NCI-H2227 treated with DMSO at 0.1 percent for 48 hours (cell line): ENCODE measurements around the gene PHLDB3.
A peak's percentile ranks its signal among the peaks of the same experiment; 100 is the strongest.
"Not testable (repeated sequence)": the region's sequence is repeated elsewhere in the genome, so short reads cannot be mapped to it uniquely, and the experiment has no call there.

Source experiments
- DNase-seq: peaks from one replicate; lab custom pipeline; 2025; lab: John Stamatoyannopoulos, UW

PHLDB3 gene

GRCh38 chr19:43504426-43505185 is at the start of gene PHLDB3:
Gene PHLDB3 (minus strand): TSS chr19:43504746. CDS start chr19:43504118, 628 bp downstream.
- DNase-seq = no peak

- no peak for DNase-seq
Observed at GRCh38 chr19:43553656-43554055, 49.1 kb upstream of the PHLDB3 start.

- DNase-seq = no peak
Observed at GRCh38 chr19:43552616-43553015, 48.1 kb upstream of the PHLDB3 start.

GRCh38 chr19:43552198-43552450 is 47.6 kb upstream of the PHLDB3 start:
- DNase-seq = no peak

GRCh38 chr19:43551399-43552197 is 47.1 kb upstream of the PHLDB3 start:
- DNase-seq = no peak

- no peak for DNase-seq
Observed at GRCh38 chr19:43548706-43549105, 44.2 kb upstream of the PHLDB3 start.

- DNase-seq = not testable (repeated sequence)
Observed at GRCh38 chr19:43547926-43548325, 43.4 kb upstream of the PHLDB3 start.

- no peak for DNase-seq
Observed at GRCh38 chr19:43546581-43546980, 42.0 kb upstream of the PHLDB3 start.

- DNase-seq = no peak
Observed at GRCh38 chr19:43545981-43546380, 41.4 kb upstream of the PHLDB3 start.

GRCh38 chr19:43545276-43545675 is 40.7 kb upstream of the PHLDB3 start:
- DNase-seq = no peak

- no peak for DNase-seq
Observed at GRCh38 chr19:43544077-43544476, 39.5 kb upstream of the PHLDB3 start.

GRCh38 chr19:43541920-43542650 is 37.5 kb upstream of the PHLDB3 start:
- DNase-seq = no peak

GRCh38 chr19:43540381-43540780 is 35.8 kb upstream of the PHLDB3 start:
- no peak for DNase-seq

GRCh38 chr19:43538922-43539321 is 34.4 kb upstream of the PHLDB3 start:
- DNase-seq = no peak

GRCh38 chr19:43534816-43535761 is 30.5 kb upstream of the PHLDB3 start:
- DNase-seq = no peak

GRCh38 chr19:43534305-43534815 is 29.8 kb upstream of the PHLDB3 start:
- no peak for DNase-seq

GRCh38 chr19:43533546-43534304 is 29.2 kb upstream of the PHLDB3 start:
- peak; percentile 96 for DNase-seq

GRCh38 chr19:43532962-43533545 is 28.5 kb upstream of the PHLDB3 start, which contains the start of gene ZNF575:
Gene ZNF575 (plus strand): TSS chr19:43533188. CDS start chr19:43534423, 1,235 bp downstream.
- DNase-seq = peak; percentile 91

- peak; percentile 85 for DNase-seq
Observed at GRCh38 chr19:43532571-43532961, 28.0 kb upstream of the PHLDB3 start.
